HG03520 (cell line): ENCODE measurements around the gene ETV1.

Source experiments
- ATAC-seq: cut with Tn5 transposase; IDR thresholded peaks from one replicate; pipeline ENCODE4 v1.9.1; 2021; ENCODE audit warnings: mild to moderate bottlenecking, moderate library complexity; ENCODE audit not compliant: unreplicated experiment

Gene ETV1

GRCh38 chr7:13882051-13882450 lies 107.4 kb downstream of the ETV1 start:
- no peak for ATAC-seq

- ATAC-seq = no peak
Observed at GRCh38 chr7:13880789-13881188, 108.7 kb downstream of the ETV1 start.

DNA sequence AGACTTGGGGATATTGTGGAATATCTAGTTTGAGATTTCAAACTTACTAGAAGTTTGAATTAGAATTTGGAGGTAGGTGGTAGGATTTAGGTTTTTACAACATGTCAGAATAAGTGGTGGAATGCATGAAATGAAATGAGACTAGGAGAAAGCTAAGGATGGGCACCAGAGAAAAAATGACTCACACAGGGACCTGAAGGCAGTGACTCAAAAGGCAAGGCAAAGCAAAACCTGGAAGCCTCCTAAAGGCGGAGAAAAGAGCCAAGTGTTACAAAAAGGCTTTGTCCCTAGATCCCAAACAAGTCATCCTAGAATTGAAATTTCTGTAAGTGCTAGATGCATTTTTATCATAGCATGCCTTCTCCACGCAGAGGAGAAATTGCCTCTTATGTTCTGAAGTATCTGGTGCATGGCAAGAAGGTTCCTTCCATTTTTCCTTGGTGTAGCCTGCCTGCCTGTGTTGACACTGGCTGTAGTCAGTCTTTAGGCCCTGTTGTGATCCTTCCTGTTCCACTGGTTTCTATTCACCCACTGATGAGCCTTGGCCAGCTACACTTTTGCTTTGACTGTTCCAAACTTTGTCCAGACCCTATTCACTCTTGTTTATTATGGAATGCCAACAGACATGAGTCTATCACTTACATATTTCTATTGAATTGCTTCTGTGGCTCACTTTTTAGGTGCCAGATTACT lies 109.3 kb downstream of the ETV1 start:
- ATAC-seq = no peak

DNA sequence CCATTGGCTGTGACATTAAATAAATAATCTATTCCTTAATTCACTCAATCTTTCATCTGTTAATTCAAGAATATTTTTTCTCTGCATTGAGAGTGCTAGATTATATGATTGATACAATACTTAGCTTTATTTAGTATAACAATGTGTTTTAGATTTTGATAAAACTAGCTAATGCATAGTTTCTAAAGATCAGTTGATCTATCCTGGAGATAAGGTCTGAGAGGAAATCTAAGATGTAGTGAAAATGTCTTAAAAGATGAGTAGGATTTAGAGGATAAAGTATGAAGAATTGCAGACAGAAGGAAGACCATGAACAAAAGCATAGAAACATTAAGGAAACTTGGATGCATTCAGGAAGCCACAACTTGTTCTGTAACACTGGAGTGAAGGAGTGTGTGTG lies 110.3 kb downstream of the ETV1 start:
- no peak for ATAC-seq

DNA sequence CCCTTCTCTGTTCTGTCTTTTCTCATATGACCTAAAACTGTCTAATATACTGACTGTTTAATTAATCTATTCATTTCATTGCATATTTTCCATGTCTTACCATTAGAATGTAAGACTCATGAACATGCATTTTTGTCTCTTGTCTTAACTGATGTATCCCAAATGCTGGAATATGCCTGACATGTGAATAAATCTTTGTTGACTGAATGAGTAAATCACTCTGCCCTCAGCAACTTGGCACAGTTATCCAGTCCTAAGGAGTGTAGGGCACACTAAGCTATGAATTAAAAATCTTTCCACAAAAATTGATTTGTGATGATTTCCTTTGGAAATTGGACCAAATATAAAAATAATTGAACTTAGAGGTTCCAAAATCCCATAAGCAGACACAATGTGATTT lies 111.3 kb downstream of the ETV1 start:
- ATAC-seq = no peak

- no peak for ATAC-seq
Observed at GRCh38 chr7:13875496-13876074, 113.9 kb downstream of the ETV1 start.

- ATAC-seq = no peak
Observed at GRCh38 chr7:13874783-13875182, 114.7 kb downstream of the ETV1 start.

- ATAC-seq = no peak
Observed at GRCh38 chr7:13872709-13873108, 116.8 kb downstream of the ETV1 start.

GRCh38 chr7:13871008-13871407 lies 118.5 kb downstream of the ETV1 start:
- ATAC-seq = no peak

GRCh38 chr7:13860734-13861133 lies 128.7 kb downstream of the ETV1 start:
- no peak for ATAC-seq

GRCh38 chr7:13856012-13856411 lies 133.5 kb downstream of the ETV1 start:
- no peak for ATAC-seq

DNA sequence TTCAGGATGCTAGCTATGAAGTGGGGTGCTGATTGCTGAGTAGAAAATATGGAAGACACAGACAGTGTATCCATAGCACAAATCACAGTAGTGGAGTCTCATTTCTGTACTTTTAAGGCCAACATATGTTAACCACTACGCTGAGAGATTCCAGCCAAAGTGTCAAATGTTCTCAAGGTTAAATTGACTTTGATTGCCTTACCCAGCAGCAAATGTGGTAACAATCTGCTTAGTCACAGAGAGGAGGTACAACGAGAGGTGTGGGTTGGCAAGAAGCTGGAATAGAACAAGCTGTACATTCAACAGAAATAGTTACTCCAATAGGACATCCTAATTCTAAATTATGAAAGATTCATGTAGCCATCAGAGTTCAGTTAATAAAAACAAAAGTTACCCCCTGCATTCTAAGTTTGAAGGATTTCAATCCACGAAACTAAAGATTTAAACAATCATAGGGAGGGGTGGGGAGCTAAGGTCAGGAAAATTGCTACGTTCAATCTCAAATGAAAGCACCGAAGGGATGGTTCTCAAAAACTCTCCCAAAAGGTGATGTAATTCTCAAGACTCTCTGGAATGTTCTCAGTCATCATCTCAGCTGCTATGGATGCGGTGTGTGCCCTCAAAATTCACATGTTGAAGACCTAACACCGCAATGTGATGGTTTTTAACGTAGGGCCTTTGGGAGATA lies 137.0 kb downstream of the ETV1 start:
- no peak for ATAC-seq

- ATAC-seq = no peak
Observed at GRCh38 chr7:13851736-13852135, 137.7 kb downstream of the ETV1 start.

DNA sequence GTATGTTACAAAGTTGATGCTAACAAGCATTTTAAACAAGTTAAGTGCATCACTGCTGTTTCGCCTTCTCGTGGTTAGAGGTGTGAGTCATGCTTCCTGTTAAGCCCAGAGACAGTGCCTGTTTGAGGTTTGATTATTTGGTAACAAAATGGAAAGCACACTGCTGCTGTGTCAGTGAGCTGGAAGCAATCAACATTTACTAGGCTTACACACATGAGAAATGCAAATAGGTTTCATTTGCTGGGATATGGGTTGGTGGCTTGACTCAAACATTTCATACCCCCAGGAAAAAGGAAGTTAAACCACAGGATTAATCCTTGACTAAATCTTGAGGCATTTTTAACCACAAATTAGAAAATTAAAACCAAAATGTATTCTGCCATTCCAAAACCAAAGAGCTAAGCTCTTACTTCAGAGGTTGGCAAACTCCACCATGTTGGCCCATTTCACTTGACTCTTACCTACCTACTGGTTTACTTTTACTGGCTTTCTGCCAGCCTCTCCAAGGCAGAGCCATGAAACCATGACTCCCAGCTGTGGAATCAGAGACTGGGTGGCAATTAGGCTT lies 139.2 kb downstream of the ETV1 start:
- ATAC-seq = no peak

GRCh38 chr7:13849163-13849892 lies 140.1 kb downstream of the ETV1 start:
- no peak for ATAC-seq

DNA sequence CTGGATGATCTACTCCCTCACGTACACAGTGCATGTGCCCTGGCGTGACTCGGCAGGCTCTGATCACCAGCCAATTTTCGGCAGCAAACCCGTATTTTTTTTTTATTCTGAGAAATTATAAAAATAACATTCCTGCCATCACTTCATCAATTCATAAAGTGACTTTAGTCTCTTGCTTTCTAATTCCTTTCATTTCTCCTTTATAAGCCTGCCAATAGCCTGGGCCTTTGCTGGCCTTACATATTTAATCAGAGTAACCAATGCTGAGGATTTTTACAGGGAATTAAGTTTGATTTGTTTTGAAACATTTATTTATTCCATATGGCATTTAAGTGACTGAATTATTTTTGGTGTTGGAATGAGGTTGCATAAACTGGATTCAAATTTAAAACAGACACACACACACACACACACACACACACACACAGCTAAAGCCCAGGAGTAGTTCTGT lies 140.8 kb downstream of the ETV1 start:
- ATAC-seq = no peak

DNA sequence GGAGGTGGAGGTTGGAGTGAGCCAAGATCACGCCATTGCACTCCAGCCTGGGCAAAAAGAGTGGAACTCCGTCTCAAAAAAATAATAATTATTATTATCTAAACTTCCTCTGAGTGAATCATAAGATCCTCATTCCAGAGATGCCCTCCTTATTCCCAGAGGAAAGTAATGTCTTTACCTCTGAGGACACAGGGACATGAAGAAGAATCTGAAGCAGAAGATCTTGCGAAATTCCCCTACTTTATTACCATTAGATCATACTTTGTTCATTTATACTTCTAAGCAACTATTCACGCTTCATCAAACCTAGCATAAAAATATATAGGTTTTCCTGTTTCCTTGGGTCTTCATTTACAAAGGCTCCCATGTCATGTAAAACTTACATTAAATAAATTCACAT lies 143.1 kb downstream of the ETV1 start:
- ATAC-seq = no peak

DNA sequence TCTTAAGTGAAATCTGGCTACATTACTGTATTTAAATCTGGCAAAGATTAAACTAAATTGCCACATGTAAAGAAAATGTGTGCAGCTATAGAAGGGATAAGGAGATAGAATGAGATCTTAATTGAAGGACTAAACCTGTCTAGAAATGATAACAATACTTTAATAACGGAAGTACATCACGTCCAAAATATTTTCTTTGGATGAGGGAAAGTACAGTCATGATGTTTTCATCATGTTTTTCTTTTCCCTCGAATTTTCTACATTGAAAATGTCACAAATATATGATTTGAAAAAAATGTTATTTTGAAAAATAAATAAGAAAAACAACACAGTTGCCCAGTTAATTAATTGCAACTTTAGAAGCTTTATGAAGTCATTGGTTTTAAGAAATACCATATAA lies 143.9 kb downstream of the ETV1 start:
- no peak for ATAC-seq

DNA sequence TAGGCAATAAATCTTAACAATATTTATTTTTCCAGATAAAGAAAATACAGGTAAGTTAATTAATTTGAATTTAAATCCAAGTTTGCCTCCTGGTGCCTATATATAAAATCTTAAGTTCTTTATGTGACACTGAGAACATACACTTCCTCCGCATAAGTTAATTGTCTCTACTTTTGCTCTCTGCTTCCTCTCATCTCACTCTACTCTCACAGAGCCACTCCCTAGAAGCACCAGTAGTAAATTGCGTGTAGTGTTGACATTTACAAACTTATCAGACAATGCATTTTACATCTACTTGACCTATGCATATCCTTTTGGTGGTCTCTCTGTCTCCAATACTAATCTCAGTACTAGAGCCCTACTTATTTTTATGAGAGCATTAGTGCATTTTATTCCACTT lies 144.5 kb downstream of the ETV1 start:
- ATAC-seq = no peak

DNA sequence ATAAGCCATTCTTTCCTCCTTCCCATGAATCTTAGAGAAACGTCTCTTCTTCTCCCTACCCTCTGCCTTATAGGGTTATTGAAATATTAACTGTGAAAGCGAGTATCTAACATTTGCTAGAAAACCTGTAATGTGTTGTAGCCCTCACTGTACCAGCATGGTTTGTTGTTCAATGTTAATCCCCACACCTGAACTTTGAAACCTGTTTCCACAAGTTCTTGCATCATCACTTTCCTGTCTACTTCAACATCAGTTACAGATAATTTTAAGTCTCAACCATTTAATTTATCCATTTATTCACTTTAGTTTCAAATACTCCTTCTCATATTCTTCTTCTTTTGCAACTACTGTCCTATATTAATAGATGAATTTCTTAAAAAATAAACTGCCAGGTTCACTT lies 148.2 kb downstream of the ETV1 start:
- no peak for ATAC-seq
